WERI-Rb-1 (cell line): ENCODE results near the gene GATA3.

ENCODE experiments used
- DNase-seq: peaks from one replicate; pipeline ENCODE4 v3.0.0-alpha.2; 2020
- H3K27ac ChIP-seq: fragments of 250-450 bp; sonication (Bioruptor Pico); 2 replicates; pipeline ENCODE4 v1.5.1; 2020; ENCODE audit warnings: mild to moderate bottlenecking, moderate library complexity
- H3K27me3 ChIP-seq: fragments of 250-450 bp; sonication (Bioruptor Pico); 2 replicates; pipeline ENCODE4 v1.5.1; 2021; ENCODE audit warnings: mild to moderate bottlenecking, low read depth, moderate library complexity; ENCODE audit not compliant: insufficient read depth, severe bottlenecking
- H3K36me3 ChIP-seq: fragments of 250-450 bp; sonication (Bioruptor Pico); 2 replicates; pipeline ENCODE4 v1.5.1; 2020; ENCODE audit warnings: mild to moderate bottlenecking, moderate library complexity
- H3K4me3 ChIP-seq: 2 replicates; pipeline ENCODE4 v1.5.1; 2011; ENCODE audit warnings: low read depth, mild to moderate bottlenecking, control low read depth, low read length
- H3K9me3 ChIP-seq: fragments of 250-450 bp; sonication (Bioruptor Pico); 2 replicates; pipeline ENCODE4 v1.5.1; 2021; ENCODE audit warnings: mild to moderate bottlenecking, moderate library complexity; ENCODE audit not compliant: severe bottlenecking
- CTCF ChIP-seq: IDR thresholded peaks from 2 replicates; pipeline ENCODE4 v1.5.1; 2011; ENCODE audit warnings: low read depth, mild to moderate bottlenecking, control low read depth, inconsistent platforms, low read length

The GATA3 gene

GRCh38 chr10:8049865-8050555, 4.5 kb upstream of the GATA3 start:
- Histone ChIP-seq H3K27me3 (peaks cover 88% of the 10 kb centered on the region), H3K36me3 (no peaks in the 10 kb centered on the region), H3K9me3 (peaks cover 2% of the 10 kb centered on the region), H3K4me3 (peak overlapping the region; percentile 14; the same call in 1 of the 2 replicates), H3K27ac (no peak overlapping the region)
- no peak for DNase-seq
- no peak for TF ChIP-seq CTCF

GRCh38 chr10:8050556-8051108, 3.9 kb upstream of the GATA3 start:
- Histone ChIP-seq H3K36me3 (no peaks in the 10 kb centered on the region), H3K27me3 (peaks cover 88% of the 10 kb centered on the region), H3K9me3 (peaks cover 4% of the 10 kb centered on the region), H3K27ac (no peak overlapping the region), H3K4me3 (peak overlapping the region; percentile 14; the same call in 1 of the 2 replicates)
- no peak for DNase-seq
- no peak for TF ChIP-seq CTCF

- no peak for TF ChIP-seq CTCF
- Histone ChIP-seq H3K9me3 (peaks cover 4% of the 10 kb centered on the region), H3K36me3 (no peaks in the 10 kb centered on the region), H3K27ac (no peak overlapping the region), H3K27me3 (peaks cover 82% of the 10 kb centered on the region), H3K4me3 (no peak overlapping the region)
- no peak for DNase-seq
Observed at GRCh38 chr10:8051109-8051821, 3.2 kb upstream of the GATA3 start.

- TF ChIP-seq CTCF, result no peak
- no peak for DNase-seq
- Histone ChIP-seq H3K9me3 (peaks cover 4% of the 10 kb centered on the region), H3K27me3 (peaks cover 76% of the 10 kb centered on the region), H3K27ac (no peak overlapping the region), H3K36me3 (no peaks in the 10 kb centered on the region), H3K4me3 (no peak overlapping the region)
Observed at GRCh38 chr10:8051851-8052257, 2.6 kb upstream of the GATA3 start.

GRCh38 chr10:8052341-8052955, 2.0 kb upstream of the GATA3 start:
- Histone ChIP-seq H3K4me3 (no peak overlapping the region), H3K27me3 (peaks cover 70% of the 10 kb centered on the region), H3K9me3 (peaks cover 4% of the 10 kb centered on the region), H3K27ac (no peak overlapping the region), H3K36me3 (no peaks in the 10 kb centered on the region)
- no peak for DNase-seq
- TF ChIP-seq CTCF, result no peak
